Gastroesophageal sphincter (tissue), 3 donors: ENCODE results near the gene MANEA.

Experiments used
- CTCF ChIP-seq, 4 experiments: fragments of 200-600 bp in 2 of 4; fragments of 450-650 bp in 2 of 4; sonication (generic) in 1 of 4; IDR thresholded peaks; one replicate each; pipeline ENCODE4 v1.5.1; 2017 to 2019; ENCODE audit warnings: antibody characterized with exemption in 4 of 4, mild to moderate bottlenecking in 2 of 4, moderate library complexity in 2 of 4
- EP300 ChIP-seq: sonication (generic); formaldehyde crosslinking; IDR thresholded peaks from one replicate; pipeline ENCODE4 v1.6.1; 2017; ENCODE audit warnings: antibody characterized with exemption, mild to moderate bottlenecking
- POLR2A ChIP-seq, 2 donors: fragments of 450-650 bp; IDR thresholded peaks; one replicate each; pipeline ENCODE4 v1.6.1; 2017; ENCODE audit warnings: antibody characterized with exemption in 2 of 2, mild to moderate bottlenecking in 2 of 2, moderate library complexity in 1 of 2
- POLR2AphosphoS5 ChIP-seq: sonication (generic); formaldehyde crosslinking; IDR thresholded peaks from one replicate; pipeline ENCODE4 v1.6.1; 2017; ENCODE audit warnings: antibody characterized with exemption

GRCh38 chr6:95576218-95576997, 927 bp upstream of the MANEA start:
- no peak for TF ChIP-seq POLR2AphosphoS5
- TF ChIP-seq CTCF (IDR thresholded peaks at IDR 0.05): no peak
- TF ChIP-seq POLR2A (IDR thresholded peaks at IDR 0.05): no peak
- TF ChIP-seq EP300: no peak
